ENCODE data around the gene LLGL1.

LLGL1 gene

DNA sequence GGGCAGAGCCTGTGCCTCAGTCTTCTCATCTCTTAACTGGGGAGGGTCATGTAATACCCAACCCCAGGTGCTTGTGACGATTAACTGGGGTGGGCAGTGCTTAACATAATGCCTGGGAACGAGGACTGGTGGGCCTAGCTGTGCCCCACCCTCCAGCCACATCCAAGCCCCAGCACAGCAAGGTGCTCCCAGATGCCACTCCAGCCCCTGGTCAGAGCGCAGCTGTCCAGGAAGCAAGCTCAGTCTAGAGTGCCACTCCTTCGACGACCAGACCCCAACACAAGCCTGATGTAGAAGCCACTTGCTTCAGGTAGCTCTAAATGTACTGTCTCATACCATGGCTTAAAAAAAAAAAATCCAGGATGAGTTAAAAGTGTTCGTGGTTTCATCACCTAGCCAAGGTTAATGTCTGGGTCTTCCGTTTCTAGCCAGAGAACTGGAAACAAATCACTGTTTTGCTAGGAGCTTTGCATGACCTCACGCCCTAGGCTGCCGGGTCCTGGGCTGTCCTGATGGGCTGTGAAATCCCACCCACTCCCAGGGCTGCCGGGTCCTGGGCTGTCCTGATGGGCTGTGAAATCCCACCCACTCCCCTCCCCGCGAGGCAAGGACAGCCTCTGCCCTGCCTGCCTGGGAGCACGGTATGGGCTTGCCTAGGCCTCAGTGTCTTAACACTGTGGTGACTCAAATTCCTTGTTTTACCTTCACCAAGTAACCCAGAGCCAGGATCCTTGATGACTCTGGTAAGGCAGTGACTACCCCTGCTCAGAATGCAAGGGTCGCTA, 42.7 kb downstream of the LLGL1 start:
- no peaks in the 10 kb centered on the region for H3K27me3 ChIP-seq (ENCODE audit: low read length)
- no peak overlapping the region for H2AFZ ChIP-seq (ENCODE audit: low read depth, low read length, severe bottlenecking)
- no peaks in the 10 kb centered on the region for H3K79me2 ChIP-seq (ENCODE audit: insufficient read depth, low read length)
- no peak overlapping the region for H3K27ac ChIP-seq (ENCODE audit: low read depth, low read length)
- H3F3A ChIP-seq (ENCODE audit: insufficient read depth): no peaks in the 10 kb centered on the region
- no peak overlapping the region for H3K4me2 ChIP-seq (ENCODE audit: low read depth, low read length, poor library complexity, severe bottlenecking)
- no peaks in the 10 kb centered on the region for H3K36me3 ChIP-seq (ENCODE audit: low read length)
- H3K9me2 ChIP-seq (replicated peaks; ENCODE audit: insufficient read depth, low read length): no peaks in the 10 kb centered on the region
- H4K20me1 ChIP-seq (ENCODE audit: low read depth, low read length): no peaks in the 10 kb centered on the region
- H3K4me3 ChIP-seq (ENCODE audit: insufficient read depth, low read length, poor library complexity, severe bottlenecking): no peak overlapping the region
- no peaks in the 10 kb centered on the region for H3K9me3 ChIP-seq (ENCODE audit: insufficient read depth, low read length)
- no peak overlapping the region for H3K9ac ChIP-seq (ENCODE audit: low read length)
- TF ChIP-seq, protein P1, sequence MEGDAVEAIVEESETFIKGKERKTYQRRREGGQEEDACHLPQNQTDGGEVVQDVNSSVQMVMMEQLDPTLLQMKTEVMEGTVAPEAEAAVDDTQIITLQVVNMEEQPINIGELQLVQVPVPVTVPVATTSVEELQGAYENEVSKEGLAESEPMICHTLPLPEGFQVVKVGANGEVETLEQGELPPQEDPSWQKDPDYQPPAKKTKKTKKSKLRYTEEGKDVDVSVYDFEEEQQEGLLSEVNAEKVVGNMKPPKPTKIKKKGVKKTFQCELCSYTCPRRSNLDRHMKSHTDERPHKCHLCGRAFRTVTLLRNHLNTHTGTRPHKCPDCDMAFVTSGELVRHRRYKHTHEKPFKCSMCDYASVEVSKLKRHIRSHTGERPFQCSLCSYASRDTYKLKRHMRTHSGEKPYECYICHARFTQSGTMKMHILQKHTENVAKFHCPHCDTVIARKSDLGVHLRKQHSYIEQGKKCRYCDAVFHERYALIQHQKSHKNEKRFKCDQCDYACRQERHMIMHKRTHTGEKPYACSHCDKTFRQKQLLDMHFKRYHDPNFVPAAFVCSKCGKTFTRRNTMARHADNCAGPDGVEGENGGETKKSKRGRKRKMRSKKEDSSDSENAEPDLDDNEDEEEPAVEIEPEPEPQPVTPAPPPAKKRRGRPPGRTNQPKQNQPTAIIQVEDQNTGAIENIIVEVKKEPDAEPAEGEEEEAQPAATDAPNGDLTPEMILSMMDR (IDR thresholded peaks at IDR 0.05; ENCODE audit: insufficient read depth, low read length, poor library complexity, severe bottlenecking): no peak
- no peak for TF ChIP-seq EZH2phosphoT487 (conservative IDR thresholded peaks at IDR 0.05; ENCODE audit: low read length)

GRCh38 chr17:18270046-18270931, 44.9 kb downstream of the LLGL1 start:
- Histone ChIP-seq H2AFZ (ENCODE audit: low read depth, low read length, severe bottlenecking) (no peak overlapping the region), H3K4me3 (ENCODE audit: insufficient read depth, low read length, poor library complexity, severe bottlenecking) (no peak overlapping the region), H3K9ac (ENCODE audit: low read length) (no peak overlapping the region), H3K4me2 (ENCODE audit: low read depth, low read length, poor library complexity, severe bottlenecking) (no peak overlapping the region), H3K27me3 (ENCODE audit: low read length) (no peaks in the 10 kb centered on the region), H3F3A (ENCODE audit: insufficient read depth) (no peaks in the 10 kb centered on the region), H3K9me3 (ENCODE audit: insufficient read depth, low read length) (no peaks in the 10 kb centered on the region), H4K20me1 (ENCODE audit: low read depth, low read length) (no peaks in the 10 kb centered on the region), H3K79me2 (ENCODE audit: insufficient read depth, low read length) (no peaks in the 10 kb centered on the region), H3K36me3 (ENCODE audit: low read length) (0 out of 2 replicates have a peak, but pooled peaks cover 3% of the 10 kb centered on the region), H3K9me2 (replicated peaks; ENCODE audit: insufficient read depth, low read length) (no peaks in the 10 kb centered on the region), H3K27ac (ENCODE audit: low read depth, low read length) (no peak overlapping the region)
- no peak for TF ChIP-seq EZH2phosphoT487 (conservative IDR thresholded peaks at IDR 0.05; ENCODE audit: low read length)
- TF ChIP-seq, protein P1 (IDR thresholded peaks at IDR 0.05; ENCODE audit: insufficient read depth, low read length, poor library complexity, severe bottlenecking): no peak

- Histone ChIP-seq H4K20me1 (ENCODE audit: low read depth, low read length) (no peaks in the 10 kb centered on the region), H3K27me3 (ENCODE audit: low read length) (no peaks in the 10 kb centered on the region), H3F3A (ENCODE audit: insufficient read depth) (no peaks in the 10 kb centered on the region), H3K9me3 (ENCODE audit: insufficient read depth, low read length) (no peaks in the 10 kb centered on the region), H3K9me2 (replicated peaks; ENCODE audit: insufficient read depth, low read length) (no peaks in the 10 kb centered on the region), H2AFZ (ENCODE audit: low read depth, low read length, severe bottlenecking) (no peak overlapping the region), H3K36me3 (ENCODE audit: low read length) (peaks cover 19% of the 10 kb centered on the region), H3K79me2 (ENCODE audit: insufficient read depth, low read length) (no peaks in the 10 kb centered on the region), H3K4me2 (ENCODE audit: low read depth, low read length, poor library complexity, severe bottlenecking) (no peak overlapping the region), H3K4me3 (ENCODE audit: insufficient read depth, low read length, poor library complexity, severe bottlenecking) (no peak overlapping the region), H3K27ac (ENCODE audit: low read depth, low read length) (no peak overlapping the region), H3K9ac (ENCODE audit: low read length) (no peak overlapping the region)
- TF ChIP-seq EZH2phosphoT487 (conservative IDR thresholded peaks at IDR 0.05; ENCODE audit: low read length): no peak
- TF ChIP-seq, protein P1 (IDR thresholded peaks at IDR 0.05; ENCODE audit: insufficient read depth, low read length, poor library complexity, severe bottlenecking): no peak
Measured at GRCh38 chr17:18277076-18277475, 51.6 kb downstream of the LLGL1 start.

Data from SU-DHL-6 (cell line).